Measurements from ENCODE around the gene ERAP2.

DNA sequence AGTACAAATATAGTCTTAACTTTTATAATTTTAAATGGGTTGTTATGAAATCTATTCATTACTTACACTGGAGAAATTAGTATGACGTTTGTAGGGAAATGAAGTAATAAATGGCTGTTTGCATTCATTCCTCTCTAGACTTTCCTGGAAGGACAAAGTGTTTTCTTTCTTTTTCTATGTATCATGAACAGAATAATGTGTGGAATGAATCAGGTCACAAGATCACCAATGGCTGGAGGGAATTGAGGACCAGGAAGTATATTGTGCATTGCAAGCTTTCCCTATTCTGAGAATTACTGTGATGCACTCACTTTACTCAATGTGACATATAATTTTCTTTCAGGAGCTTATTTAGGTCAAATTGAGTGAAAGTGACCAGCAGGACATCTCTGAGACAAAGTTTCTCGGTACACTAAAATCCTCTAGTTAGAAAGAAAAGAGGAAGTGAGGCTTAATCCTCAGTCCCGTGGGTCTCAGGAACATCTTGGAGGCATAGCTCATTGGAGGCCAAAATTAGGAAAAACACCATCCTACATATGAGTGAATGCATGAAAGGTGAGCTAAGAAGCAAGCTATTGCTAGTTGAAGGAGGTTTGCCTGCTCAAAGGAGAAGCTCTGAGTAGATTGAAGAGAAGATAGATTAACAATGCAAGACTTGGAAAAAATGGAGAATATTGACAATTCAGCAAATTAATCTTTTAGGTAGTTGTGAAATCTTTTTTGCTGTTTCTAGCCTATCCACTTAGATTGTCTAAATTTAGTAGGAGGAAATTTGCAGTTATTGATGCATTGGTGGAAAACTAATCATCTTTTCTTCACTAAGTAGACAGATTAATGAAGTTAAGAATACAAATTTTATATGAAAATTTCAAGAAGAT is 28.0 kb downstream of the ERAP2 start:
- TF ChIP-seq POLR2AphosphoS5 (IDR thresholded peaks at IDR 0.05): no peak
- TF ChIP-seq, protein P1, sequence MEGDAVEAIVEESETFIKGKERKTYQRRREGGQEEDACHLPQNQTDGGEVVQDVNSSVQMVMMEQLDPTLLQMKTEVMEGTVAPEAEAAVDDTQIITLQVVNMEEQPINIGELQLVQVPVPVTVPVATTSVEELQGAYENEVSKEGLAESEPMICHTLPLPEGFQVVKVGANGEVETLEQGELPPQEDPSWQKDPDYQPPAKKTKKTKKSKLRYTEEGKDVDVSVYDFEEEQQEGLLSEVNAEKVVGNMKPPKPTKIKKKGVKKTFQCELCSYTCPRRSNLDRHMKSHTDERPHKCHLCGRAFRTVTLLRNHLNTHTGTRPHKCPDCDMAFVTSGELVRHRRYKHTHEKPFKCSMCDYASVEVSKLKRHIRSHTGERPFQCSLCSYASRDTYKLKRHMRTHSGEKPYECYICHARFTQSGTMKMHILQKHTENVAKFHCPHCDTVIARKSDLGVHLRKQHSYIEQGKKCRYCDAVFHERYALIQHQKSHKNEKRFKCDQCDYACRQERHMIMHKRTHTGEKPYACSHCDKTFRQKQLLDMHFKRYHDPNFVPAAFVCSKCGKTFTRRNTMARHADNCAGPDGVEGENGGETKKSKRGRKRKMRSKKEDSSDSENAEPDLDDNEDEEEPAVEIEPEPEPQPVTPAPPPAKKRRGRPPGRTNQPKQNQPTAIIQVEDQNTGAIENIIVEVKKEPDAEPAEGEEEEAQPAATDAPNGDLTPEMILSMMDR (IDR thresholded peaks at IDR 0.05): no peak
